ENCODE data around the gene DGKD.
"Not testable (repeated sequence)": the region's sequence is repeated elsewhere in the genome, so short reads cannot be mapped to it uniquely, and the experiment has no call there.

Gene DGKD

GRCh38 chr2:233361297-233361696 is 7.0 kb downstream of the DGKD start:
- DNase-seq (ENCODE audit: low read depth in 2 of 2): no peak

- DNase-seq (ENCODE audit: low read depth in 2 of 2): no peak
Measured at GRCh38 chr2:233362742-233363141, 8.4 kb downstream of the DGKD start.

GRCh38 chr2:233363744-233364235 is 9.5 kb downstream of the DGKD start:
- DNase-seq (ENCODE audit: low read depth in 2 of 2): no peak

- no peak for DNase-seq (ENCODE audit: low read depth in 2 of 2)
Measured at GRCh38 chr2:233365861-233366520, 11.7 kb downstream of the DGKD start.

- no peak for DNase-seq (ENCODE audit: low read depth in 2 of 2)
Measured at GRCh38 chr2:233367586-233367985, 13.3 kb downstream of the DGKD start.

- no peak for DNase-seq (ENCODE audit: low read depth in 2 of 2)
Measured at GRCh38 chr2:233368756-233369155, 14.5 kb downstream of the DGKD start.

- no peak for DNase-seq (ENCODE audit: low read depth in 2 of 2)
Measured at GRCh38 chr2:233369462-233369861, 15.2 kb downstream of the DGKD start.

- no peak for DNase-seq (ENCODE audit: low read depth in 2 of 2)
Measured at GRCh38 chr2:233369897-233370685, 15.8 kb downstream of the DGKD start.

- no peak for DNase-seq (ENCODE audit: low read depth in 2 of 2)
Measured at GRCh38 chr2:233371641-233372040, 17.3 kb downstream of the DGKD start.

- DNase-seq (ENCODE audit: low read depth in 2 of 2): no peak
Measured at GRCh38 chr2:233372855-233373254, 18.6 kb downstream of the DGKD start.

- no peak for DNase-seq (ENCODE audit: low read depth in 2 of 2)
Measured at GRCh38 chr2:233373316-233373715, 19.0 kb downstream of the DGKD start.

GRCh38 chr2:233374776-233375175 is 20.5 kb downstream of the DGKD start:
- not testable (repeated sequence) for DNase-seq (ENCODE audit: low read depth in 2 of 2)

- no peak for DNase-seq (ENCODE audit: low read depth in 2 of 2)
Measured at GRCh38 chr2:233375490-233376314, 21.4 kb downstream of the DGKD start.

- no peak for DNase-seq (ENCODE audit: low read depth in 2 of 2)
Measured at GRCh38 chr2:233379034-233379433, 24.7 kb downstream of the DGKD start.

- no peak for DNase-seq (ENCODE audit: low read depth in 2 of 2)
Measured at GRCh38 chr2:233379441-233379840, 25.1 kb downstream of the DGKD start.

- DNase-seq (ENCODE audit: low read depth in 2 of 2): no peak
Measured at GRCh38 chr2:233380132-233380895, 26.0 kb downstream of the DGKD start.

- DNase-seq (ENCODE audit: low read depth in 2 of 2): no peak
Measured at GRCh38 chr2:233380995-233381637, 26.8 kb downstream of the DGKD start.

- no peak for DNase-seq (ENCODE audit: low read depth in 2 of 2)
Measured at GRCh38 chr2:233381638-233381995, 27.3 kb downstream of the DGKD start.

- no peak for DNase-seq (ENCODE audit: low read depth in 2 of 2)
Measured at GRCh38 chr2:233384015-233384414, 29.7 kb downstream of the DGKD start.

- no peak for DNase-seq (ENCODE audit: low read depth in 2 of 2)
Measured at GRCh38 chr2:233384811-233385488, 30.7 kb downstream of the DGKD start.

All from fibroblast of skin of left quadriceps (primary cell).